ENCODE data around the gene CORO7.

DNA sequence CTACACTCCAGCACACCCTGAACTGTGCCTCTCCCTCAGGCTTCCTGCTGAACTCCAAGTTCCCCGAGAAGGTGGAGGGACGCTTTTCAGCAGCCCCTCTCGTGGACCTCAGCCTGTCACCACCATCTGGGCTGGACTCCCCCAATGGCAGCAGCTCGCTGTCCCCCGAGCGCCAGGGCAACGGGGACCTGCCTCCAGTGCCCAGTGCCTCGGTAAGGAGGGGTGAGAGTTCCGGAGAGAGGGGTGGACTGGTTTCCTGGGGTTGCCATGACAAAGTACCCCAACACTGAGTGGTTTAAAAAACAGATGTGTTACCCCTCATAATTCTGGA, 83.1 kb downstream of the CORO7 start:
- TF ChIP-seq POLR2A (IDR thresholded peaks at IDR 0.05): no peak
- TF ChIP-seq, protein P1, sequence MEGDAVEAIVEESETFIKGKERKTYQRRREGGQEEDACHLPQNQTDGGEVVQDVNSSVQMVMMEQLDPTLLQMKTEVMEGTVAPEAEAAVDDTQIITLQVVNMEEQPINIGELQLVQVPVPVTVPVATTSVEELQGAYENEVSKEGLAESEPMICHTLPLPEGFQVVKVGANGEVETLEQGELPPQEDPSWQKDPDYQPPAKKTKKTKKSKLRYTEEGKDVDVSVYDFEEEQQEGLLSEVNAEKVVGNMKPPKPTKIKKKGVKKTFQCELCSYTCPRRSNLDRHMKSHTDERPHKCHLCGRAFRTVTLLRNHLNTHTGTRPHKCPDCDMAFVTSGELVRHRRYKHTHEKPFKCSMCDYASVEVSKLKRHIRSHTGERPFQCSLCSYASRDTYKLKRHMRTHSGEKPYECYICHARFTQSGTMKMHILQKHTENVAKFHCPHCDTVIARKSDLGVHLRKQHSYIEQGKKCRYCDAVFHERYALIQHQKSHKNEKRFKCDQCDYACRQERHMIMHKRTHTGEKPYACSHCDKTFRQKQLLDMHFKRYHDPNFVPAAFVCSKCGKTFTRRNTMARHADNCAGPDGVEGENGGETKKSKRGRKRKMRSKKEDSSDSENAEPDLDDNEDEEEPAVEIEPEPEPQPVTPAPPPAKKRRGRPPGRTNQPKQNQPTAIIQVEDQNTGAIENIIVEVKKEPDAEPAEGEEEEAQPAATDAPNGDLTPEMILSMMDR (IDR thresholded peaks at IDR 0.05 in 8 of 11, conservative IDR thresholded peaks at IDR 0.05 in 3 of 11): no peak
